Thyroid gland (tissue), 4 donors: ENCODE data around the gene FOXO1.

Experiments used
- CTCF ChIP-seq, 6 experiments: fragments of 200-600 bp in 3 of 6; fragments of 450-650 bp in 3 of 6; sonication (generic) in 3 of 6; IDR thresholded peaks; one replicate each; pipeline ENCODE4 v1.5.1; 2016 to 2019; ENCODE audit warnings: antibody characterized with exemption in 6 of 6, mild to moderate bottlenecking in 2 of 6, inconsistent platforms in 1 of 6, moderate library complexity in 1 of 6
- POLR2A ChIP-seq, 2 donors: fragments of 450-650 bp; IDR thresholded peaks; one replicate each; pipeline ENCODE4 v1.6.1; 2017; ENCODE audit warnings: antibody characterized with exemption in 2 of 2, mild to moderate bottlenecking in 2 of 2, moderate library complexity in 1 of 2

DNA sequence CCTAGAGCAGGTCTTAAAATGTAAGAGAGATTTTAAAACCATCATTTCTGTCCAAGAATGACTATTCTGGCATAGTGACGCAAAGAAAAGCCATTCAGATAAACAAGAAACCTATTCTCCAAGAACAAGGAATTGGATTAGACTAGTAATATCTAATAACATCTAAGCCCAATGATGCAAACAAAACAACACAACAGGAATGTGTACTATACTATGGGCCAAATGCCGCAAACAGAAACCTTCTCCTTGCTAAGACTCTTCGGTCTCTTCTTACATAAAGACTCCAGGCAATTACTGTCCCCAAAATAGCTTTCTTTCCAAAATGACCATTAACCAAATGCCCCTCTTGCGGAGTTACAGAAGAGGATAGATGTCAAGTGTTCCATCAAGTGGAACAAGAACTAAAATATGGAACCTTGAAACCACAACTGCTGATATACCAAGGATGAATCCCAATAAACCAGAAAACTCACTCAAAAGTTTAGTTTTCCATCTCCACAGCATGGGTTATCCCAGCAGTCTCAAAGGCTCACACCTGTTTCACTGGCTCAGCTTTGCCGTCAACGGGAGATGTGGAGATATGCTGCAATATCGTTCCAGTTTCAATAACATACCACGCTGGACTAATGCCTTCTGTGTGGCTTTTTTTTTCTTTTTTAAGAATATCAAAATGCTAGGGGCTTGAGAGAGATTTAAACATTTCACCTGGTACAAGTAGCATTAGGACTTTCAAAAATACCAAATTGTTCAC lies 76.2 kb downstream of the FOXO1 start:
- no peak for TF ChIP-seq POLR2A (IDR thresholded peaks at IDR 0.05)
- TF ChIP-seq CTCF (IDR thresholded peaks at IDR 0.05): no peak
